Measurements from ENCODE around the gene ZCCHC24. TPM values are rescaled to one million over a fixed set of nuclear protein-coding genes. Genes with fewer than 3 reads are reported as not detected.

Gene ZCCHC24
- polyA plus RNA-seq, 3 donors = 3.9 to 5.0 (median 4.0) TPM

Other genes with a start within 250 kb of the ZCCHC24 start
- gene PPIF, start 98.2 kb downstream of the ZCCHC24 start, polyA plus RNA-seq = 1,000 to 10,000 TPM in 1 of 3 donors, 10 to 100 TPM in 2; 36.6 to 1,064 (median 52.3) TPM
- gene EIF5AL1, start 66.9 kb upstream of the ZCCHC24 start, polyA plus RNA-seq = 1 to 10 TPM in 1 of 3 donors, under 1 TPM in 2; 0.16 to 1.7 (median 0.17) TPM
- not detected for gene SFTPA2, start 114.8 kb upstream of the ZCCHC24 start, polyA plus RNA-seq
- gene SFTPA1, start 165.3 kb upstream of the ZCCHC24 start, polyA plus RNA-seq = not detected

All from CD14-positive monocyte (primary cell).